Lower leg skin (tissue), 4 donors: Measurements from ENCODE around the gene DBF4B. TPM values are rescaled to one million over a fixed set of nuclear protein-coding genes. Genes with fewer than 3 reads are reported as not detected.

Experiments used
- DNase-seq, 2 donors: peaks; one replicate each; pipeline ENCODE4 v3.0.0-alpha.2; 2019; ENCODE audit warnings: low spot score in 2 of 2
- H3K4me3 ChIP-seq: fragments of 200-600 bp; sonication (generic); 2 replicates; pipeline ENCODE4 v1.5.1; 2017; ENCODE audit warnings: mild to moderate bottlenecking, low read depth; ENCODE audit not compliant: poor library complexity, severe bottlenecking
- CTCF ChIP-seq, 3 donors: fragments of 450-650 bp; IDR thresholded peaks; one replicate each; pipeline ENCODE4 v1.5.1; 2016; ENCODE audit warnings: antibody characterized with exemption in 3 of 3, mild to moderate bottlenecking in 3 of 3, moderate library complexity in 2 of 3
- POLR2A ChIP-seq, 2 donors: fragments of 450-650 bp; IDR thresholded peaks; one replicate each; pipeline ENCODE4 v1.6.1; 2016 to 2017; ENCODE audit warnings: antibody characterized with exemption in 2 of 2, mild to moderate bottlenecking in 1 of 2, moderate library complexity in 1 of 2
- WGBS, 2 donors: methylation state at CpG; one replicate each; pipeline ENCODE4 v1.1.5; 2018; 5-methylcytosine and 5-hydroxymethylcytosine counted together
- intact Hi-C: fragments of 100-400 bp; cut with DNase I; formaldehyde crosslinking; loops from one replicate; pipeline ENCODE4 v1.15.0; 2023; ENCODE audit warnings: low total_unique reads
- total RNA-seq, 4 donors: library from RNA; depleted of rRNA; stranded (reverse); fragments of >200 nt; gene quantifications; one replicate each; pipeline ENCODE4 v1.1.0, GENCODE V29; 2016

The DBF4B gene, protein sequence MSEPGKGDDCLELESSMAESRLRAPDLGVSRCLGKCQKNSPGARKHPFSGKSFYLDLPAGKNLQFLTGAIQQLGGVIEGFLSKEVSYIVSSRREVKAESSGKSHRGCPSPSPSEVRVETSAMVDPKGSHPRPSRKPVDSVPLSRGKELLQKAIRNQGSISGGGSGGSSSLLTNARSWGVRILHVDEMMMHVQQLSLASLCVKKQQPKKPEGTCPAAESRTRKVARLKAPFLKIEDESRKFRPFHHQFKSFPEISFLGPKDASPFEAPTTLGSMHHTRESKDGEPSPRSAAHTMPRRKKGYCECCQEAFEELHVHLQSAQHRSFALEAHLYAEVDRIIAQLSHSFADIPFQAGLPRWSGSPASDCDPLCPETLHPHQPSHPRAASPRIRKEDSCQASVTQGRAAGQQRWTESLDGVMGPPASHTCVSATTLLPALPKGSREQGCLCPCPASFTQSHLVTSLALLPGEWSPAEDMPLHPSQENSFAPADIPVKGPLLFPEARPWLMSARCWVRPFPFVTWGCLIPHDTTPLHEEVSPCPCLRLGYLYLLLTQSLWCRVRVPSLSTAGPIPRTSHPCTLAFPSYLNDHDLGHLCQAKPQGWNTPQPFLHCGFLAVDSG
- total RNA-seq: 1 to 10 TPM; 1.3 to 3.5 (median 2.1) TPM

DNA sequence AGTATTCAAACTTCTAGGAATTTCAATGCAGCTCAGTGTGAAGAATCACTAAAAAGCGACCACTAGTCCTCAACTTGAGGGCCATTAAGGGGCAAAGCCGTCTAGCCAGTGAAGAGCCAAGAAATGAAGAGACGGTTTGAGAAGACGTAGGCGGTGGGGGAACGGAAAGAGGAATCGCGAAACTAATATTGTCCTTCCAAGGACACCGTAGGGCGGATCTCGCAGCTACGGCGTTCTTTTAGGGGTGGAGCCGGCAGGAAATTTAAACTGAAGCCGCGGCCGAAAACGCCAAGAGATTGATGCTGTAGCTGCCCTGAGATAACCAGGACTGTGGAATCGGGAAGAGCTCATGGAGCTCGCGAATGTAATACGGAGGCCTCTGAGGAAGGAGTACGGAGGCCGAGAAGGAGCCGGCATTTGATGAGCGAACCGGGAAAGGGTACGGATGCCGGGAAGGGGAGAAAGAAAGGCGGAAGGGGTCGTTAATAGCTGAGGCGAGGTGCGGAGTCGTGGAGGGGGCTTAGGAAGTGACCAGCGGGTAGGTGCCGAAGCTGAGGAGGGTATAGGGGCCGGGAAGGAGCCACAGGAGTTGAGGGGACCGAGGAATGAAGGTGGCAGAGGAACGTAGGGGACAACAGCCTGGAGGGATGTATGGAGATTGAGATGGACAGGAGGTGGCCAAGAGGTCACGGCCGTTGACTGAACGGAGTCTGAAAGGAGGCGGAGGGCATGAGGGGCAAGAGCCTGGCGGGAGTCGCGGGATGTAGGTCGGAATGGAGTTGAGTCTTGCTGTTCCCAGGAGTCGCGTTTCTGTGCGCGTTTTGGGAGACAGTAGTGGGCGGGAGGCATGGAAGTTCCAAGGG is at the start of gene DBF4B:
TSS of gene DBF4B (plus strand) at position 265 of the 863 bp plus-strand sequence. CDS start at position 421, 156 bp downstream.
- peak; percentile 78 to 93 for DNase-seq

DNA sequence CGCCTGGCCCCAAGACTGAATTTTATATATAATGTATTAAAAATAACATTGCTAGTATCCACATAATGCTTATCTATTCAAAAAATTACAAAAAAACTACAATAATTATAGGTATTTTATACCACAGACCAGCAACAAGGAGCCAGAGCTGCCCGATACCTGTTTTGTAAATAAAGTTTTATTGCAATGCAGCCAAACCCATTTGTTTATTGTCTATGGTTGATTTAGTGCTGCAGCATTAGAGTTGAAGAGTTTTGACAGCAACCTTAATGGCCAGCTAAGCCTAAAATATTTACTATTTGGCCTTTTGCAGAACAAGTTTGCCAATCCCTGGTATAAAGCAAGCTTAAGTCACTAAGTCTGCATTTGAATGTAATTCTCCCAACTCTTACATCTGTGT is 46.6 kb upstream of the DBF4B start:
- no peak for TF ChIP-seq POLR2A (IDR thresholded peaks at IDR 0.05)
- no peak for TF ChIP-seq CTCF (IDR thresholded peaks at IDR 0.05)
- intact Hi-C loops: no loop called here
- no peak for DNase-seq
- 94 to 96% methylated on average over 2 of the region's 2 CpGs for WGBS, 2 donors
- H3K4me3 ChIP-seq: no peak overlapping the region

More for the DNA sequence above, at the start of gene DBF4B:
- 1% methylated on average over 52 of the region's 52 CpGs for WGBS, 2 donors
- H3K4me3 ChIP-seq: peak within 1 kb of the TSS; percentile 95
- intact Hi-C loops: no loop called here
- TF ChIP-seq CTCF (IDR thresholded peaks at IDR 0.05) (peak in 1 of 3 donors; percentile 29), POLR2A (IDR thresholded peaks at IDR 0.05) (no peak)

- intact Hi-C loops: no loop called here
- DNase-seq: no peak
Observed at GRCh38 chr17:44663095-44663494, 45.4 kb upstream of the DBF4B start.

GRCh38 chr17:44664867-44665266 is 43.6 kb upstream of the DBF4B start:
- 93 to 95% methylated on average over 1 of the region's 1 CpG for WGBS, 2 donors
- intact Hi-C loops: no loop called here
- no peak overlapping the region for H3K4me3 ChIP-seq
- no peak for DNase-seq
- no peak for TF ChIP-seq CTCF (IDR thresholded peaks at IDR 0.05)
- no peak for TF ChIP-seq POLR2A (IDR thresholded peaks at IDR 0.05)

More at GRCh38 chr17:44663095-44663494, 45.4 kb upstream of the DBF4B start:
- TF ChIP-seq CTCF (IDR thresholded peaks at IDR 0.05) (no peak), POLR2A (IDR thresholded peaks at IDR 0.05) (no peak)
- H3K4me3 ChIP-seq: no peak overlapping the region
- WGBS, 2 donors: 75 to 82% methylated on average over 1 of the region's 1 CpG

DNA sequence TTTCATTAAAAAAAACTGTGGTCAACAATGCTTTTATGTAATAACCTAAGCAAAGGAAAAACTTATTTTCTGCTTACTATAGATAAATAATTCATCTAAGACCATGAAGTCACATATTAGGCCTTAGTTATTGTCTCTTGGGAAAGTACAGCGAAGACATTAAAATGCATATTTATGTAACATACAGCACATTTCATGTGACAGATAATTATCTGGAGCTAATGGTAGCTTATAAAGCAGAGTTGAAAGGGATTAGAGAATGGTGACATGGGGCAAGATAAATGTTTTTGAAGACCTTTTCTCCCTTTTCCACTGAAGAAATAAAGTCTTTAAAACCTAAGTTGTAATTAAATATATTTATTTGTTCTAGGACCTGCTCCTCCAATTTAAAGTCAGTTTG is 42.5 kb upstream of the DBF4B start:
- intact Hi-C loops: no loop called here
- no peak overlapping the region for H3K4me3 ChIP-seq
- WGBS, 2 donors: 90 to 95% methylated on average over 1 of the region's 1 CpG
- DNase-seq: no peak
- TF ChIP-seq POLR2A (IDR thresholded peaks at IDR 0.05) (no peak), CTCF (IDR thresholded peaks at IDR 0.05) (no peak)
